HepG2 (cell line): ENCODE data around the gene CD19. TPM values are rescaled to one million over a fixed set of nuclear protein-coding genes. Genes with fewer than 3 reads are reported as not detected.

Experiments used
- BHLHE40 ChIP-seq: IDR thresholded peaks from 2 replicates; pipeline ENCODE4 v1.6.1; 2011; ENCODE audit warnings: low read length, improper control_type of control experiment
- CAMTA2 ChIP-seq: sonication (generic); formaldehyde crosslinking; IDR thresholded peaks from 2 replicates; pipeline ENCODE4 v1.4.0; 2020; ENCODE audit warnings: mild to moderate bottlenecking, missing genetic modification reagents, borderline replicate concordance
- FOXA1 ChIP-seq, 2 experiments: fragments of 450-650 bp in 1 of 2; sonication (generic) in 1 of 2; formaldehyde crosslinking in 1 of 2; IDR thresholded peaks; 2 replicates each; pipeline versions ENCODE4 v1.4.0 to v1.6.1; 2016 to 2020; ENCODE audit warnings: missing genetic modification reagents in 1 of 2
- FOXM1 ChIP-seq: sonication (generic); formaldehyde crosslinking; IDR thresholded peaks from 2 replicates; pipeline ENCODE4 v1.5.0; 2020; ENCODE audit warnings: missing genetic modification reagents
- IKZF4 ChIP-seq: sonication (generic); formaldehyde crosslinking; IDR thresholded peaks from 2 replicates; pipeline ENCODE4 v1.5.1; 2020; ENCODE audit warnings: borderline replicate concordance, mild to moderate bottlenecking, low read depth, missing genetic modification reagents; ENCODE audit errors: not compliant biosample characterization
- KLF9 ChIP-seq: IDR thresholded peaks from 2 replicates; pipeline ENCODE4 v1.6.1; 2016; ENCODE audit warnings: low read depth
- PRDM10 ChIP-seq: sonication (generic); formaldehyde crosslinking; IDR thresholded peaks from 2 replicates; pipeline ENCODE4 v1.4.0; 2020; ENCODE audit warnings: low read depth, missing genetic modification reagents
- PTBP1 ChIP-seq: fragments of 200-400 bp; formaldehyde crosslinking; IDR thresholded peaks from 2 replicates; pipeline ENCODE4 v1.6.1; 2018; ENCODE audit warnings: low read length, low read depth; ENCODE audit not compliant: poor library complexity, severe bottlenecking
- SAP130 ChIP-seq: IDR thresholded peaks from 2 replicates; pipeline ENCODE4 v1.6.1; 2016; ENCODE audit warnings: low read depth
- SNAI1 ChIP-seq: sonication (generic); formaldehyde crosslinking; IDR thresholded peaks from 2 replicates; pipeline ENCODE4 v1.5.0; 2020; ENCODE audit warnings: mild to moderate bottlenecking, missing genetic modification reagents, borderline replicate concordance
- TRIM22 ChIP-seq: fragments of 450-650 bp; IDR thresholded peaks from 2 replicates; pipeline ENCODE4 v1.6.1; 2017
- YY1 ChIP-seq: IDR thresholded peaks from 2 replicates; pipeline ENCODE4 v1.6.1; 2011; ENCODE audit warnings: low read length, low read depth, moderate library complexity, mild to moderate bottlenecking; ENCODE audit not compliant: insufficient read depth, insufficient replicate concordance
- ZGPAT ChIP-seq: IDR thresholded peaks from 2 replicates; pipeline ENCODE4 v1.6.1; 2016; ENCODE audit warnings: mild to moderate bottlenecking
- ZMYM2 ChIP-seq: sonication (generic); formaldehyde crosslinking; IDR thresholded peaks from 2 replicates; pipeline ENCODE4 v1.8.0; 2022; ENCODE audit warnings: mild to moderate bottlenecking, missing genetic modification reagents
- ZNF235 ChIP-seq: sonication (generic); formaldehyde crosslinking; IDR thresholded peaks from 2 replicates; pipeline ENCODE4 v1.8.1; 2023; ENCODE audit warnings: mild to moderate bottlenecking, missing genetic modification reagents, borderline replicate concordance
- ZNF263 ChIP-seq: sonication (generic); formaldehyde crosslinking; IDR thresholded peaks from 2 replicates; pipeline ENCODE4 v1.4.0; 2020; ENCODE audit warnings: missing genetic modification reagents
- ZNF30 ChIP-seq: sonication (generic); formaldehyde crosslinking; IDR thresholded peaks from 2 replicates; pipeline ENCODE4 v1.5.0; 2020; ENCODE audit warnings: mild to moderate bottlenecking, missing genetic modification reagents
- ZNF710 ChIP-seq: sonication (generic); formaldehyde crosslinking; IDR thresholded peaks from 2 replicates; pipeline ENCODE4 v1.5.0; 2020; ENCODE audit warnings: mild to moderate bottlenecking, missing genetic modification reagents, borderline replicate concordance
- ZNF713 ChIP-seq: sonication (generic); formaldehyde crosslinking; IDR thresholded peaks from 2 replicates; pipeline ENCODE4 v1.4.0; 2020; ENCODE audit warnings: mild to moderate bottlenecking, missing genetic modification reagents
- ZNF777 ChIP-seq: sonication (generic); formaldehyde crosslinking; IDR thresholded peaks from 2 replicates; pipeline ENCODE4 v1.4.0; 2020; ENCODE audit warnings: missing genetic modification reagents
- polyA plus RNA-seq, 8 experiments: library from polyadenylated mRNA; depleted of rRNA in 3 of 8; stranded (reverse) in 7 of 8; unstranded in 1 of 8; fragments of >200 nt; fragmentation: Illumina TruSeq in 4 of 8; extraction: Trizol in 4 of 8; gene quantifications; 2 replicates each; pipeline versions ENCODE4 v1.2.1 to v1.2.3, GENCODE V29; 2011 to 2016; ENCODE audit warnings: low read depth in 4 of 8, missing spikeins in 1 of 8, mixed read lengths in 1 of 8; ENCODE audit not compliant: insufficient read depth in 1 of 8
- total RNA-seq, 5 experiments: library from RNA; depleted of rRNA; stranded (reverse); fragments of >200 nt; fragmentation: Illumina TruSeq; extraction: Trizol; gene quantifications; 2 replicates each; pipeline ENCODE4 v1.2.3, GENCODE V29; 2016; ENCODE audit warnings: low read depth in 1 of 5

Gene CD19
- total and polyA plus RNA-seq, 2 of the 13 experiments (the other 11 are each of a cell fraction or from before 2014, with no cell fraction given), result 0.55 to 1.1 TPM

GRCh38 chr16:28950648-28951409, 19.1 kb downstream of the CD19 start, which contains the start of gene NFATC2IP (continued):
- TF ChIP-seq PRDM10 (peak; percentile 28), YY1 (peak; percentile 92), ZMYM2 (CRISPR knock-in tag) (no peak), ZNF713 (CRISPR knock-in tag) (no peak), PTBP1 (no peak), FOXA1 (IDR thresholded peaks at IDR 0.05) (no peak), FOXA1 (CRISPR knock-in tag; IDR thresholded peaks at IDR 0.05) (no peak), IKZF4 (no peak), FOXM1 (CRISPR knock-in tag) (no peak), CAMTA2 (CRISPR knock-in tag) (no peak), ZNF263 (no peak), ZNF777 (CRISPR knock-in tag) (0 out of 2 replicates have a peak, but pooled peaks have one; percentile 38), TRIM22 (no peak), BHLHE40 (peak; percentile 58; the same call in 1 of the 2 replicates), ZNF710 (CRISPR knock-in tag) (no peak), ZNF235 (CRISPR knock-in tag) (no peak; the same call in 1 of the 2 replicates), SNAI1 (CRISPR knock-in tag) (no peak), KLF9 (CRISPR knock-in tag) (peak; percentile 35; the same call in 1 of the 2 replicates), SAP130 (CRISPR knock-in tag) (peak; percentile 95), ZNF30 (CRISPR knock-in tag) (no peak), ZGPAT (CRISPR knock-in tag) (peak; percentile 76)
